ENCODE results near the gene PSME4.

PSME4 gene

DNA sequence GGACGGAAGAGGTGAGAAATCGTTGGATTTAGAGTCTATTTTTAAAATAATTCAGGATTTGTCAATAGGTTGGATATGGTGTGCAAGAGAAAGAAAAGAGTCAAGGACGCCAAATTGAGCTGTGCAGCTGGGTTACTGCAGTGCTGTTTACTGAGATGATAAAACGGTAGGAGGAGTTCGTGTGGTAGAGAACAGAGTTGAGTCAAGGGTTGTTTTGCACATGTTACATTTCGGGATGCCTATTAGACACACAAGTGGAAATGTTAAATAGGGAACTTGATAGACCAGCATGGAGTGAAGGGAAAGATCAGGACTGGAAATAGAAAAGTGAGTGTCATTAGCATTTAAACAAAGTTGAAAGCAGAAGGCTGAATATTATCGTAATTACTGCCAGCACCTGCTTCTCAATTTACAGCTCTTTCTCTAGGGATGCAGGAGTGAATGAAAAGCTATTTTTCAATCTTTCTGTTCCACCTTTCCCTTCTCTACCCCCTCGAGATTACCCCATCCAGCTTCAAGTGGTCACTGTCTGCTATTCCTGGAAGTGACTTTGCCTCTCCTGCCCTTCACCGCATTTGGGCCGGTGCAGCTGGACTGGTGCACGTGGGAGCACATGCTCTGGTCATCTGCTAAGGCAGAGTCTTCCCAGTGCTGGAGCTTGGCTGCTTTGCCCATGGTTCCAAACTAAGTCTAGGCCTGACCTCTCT lies 141.4 kb downstream of the PSME4 start:
- peak; percentile 31 for DNase-seq

DNA sequence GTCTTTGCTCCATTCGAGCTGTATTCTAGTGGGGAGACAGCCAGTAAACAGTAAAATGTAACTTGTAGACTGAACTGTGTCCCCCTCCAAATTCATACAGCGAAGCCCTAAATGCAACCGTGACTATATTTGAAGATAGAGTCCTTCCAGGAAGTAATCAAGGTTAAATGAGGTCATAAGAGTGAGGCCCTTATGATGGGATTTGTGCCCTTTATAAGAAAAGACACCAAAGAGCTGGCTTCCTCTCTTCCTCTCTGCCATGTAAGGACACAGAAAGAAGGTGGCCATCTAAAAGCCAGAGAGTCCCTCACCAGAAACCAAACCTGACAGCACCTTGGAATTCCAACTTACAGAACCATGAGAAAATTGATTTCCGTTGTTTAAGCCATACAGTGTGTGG lies 142.5 kb downstream of the PSME4 start:
- no peak for DNase-seq

DNA sequence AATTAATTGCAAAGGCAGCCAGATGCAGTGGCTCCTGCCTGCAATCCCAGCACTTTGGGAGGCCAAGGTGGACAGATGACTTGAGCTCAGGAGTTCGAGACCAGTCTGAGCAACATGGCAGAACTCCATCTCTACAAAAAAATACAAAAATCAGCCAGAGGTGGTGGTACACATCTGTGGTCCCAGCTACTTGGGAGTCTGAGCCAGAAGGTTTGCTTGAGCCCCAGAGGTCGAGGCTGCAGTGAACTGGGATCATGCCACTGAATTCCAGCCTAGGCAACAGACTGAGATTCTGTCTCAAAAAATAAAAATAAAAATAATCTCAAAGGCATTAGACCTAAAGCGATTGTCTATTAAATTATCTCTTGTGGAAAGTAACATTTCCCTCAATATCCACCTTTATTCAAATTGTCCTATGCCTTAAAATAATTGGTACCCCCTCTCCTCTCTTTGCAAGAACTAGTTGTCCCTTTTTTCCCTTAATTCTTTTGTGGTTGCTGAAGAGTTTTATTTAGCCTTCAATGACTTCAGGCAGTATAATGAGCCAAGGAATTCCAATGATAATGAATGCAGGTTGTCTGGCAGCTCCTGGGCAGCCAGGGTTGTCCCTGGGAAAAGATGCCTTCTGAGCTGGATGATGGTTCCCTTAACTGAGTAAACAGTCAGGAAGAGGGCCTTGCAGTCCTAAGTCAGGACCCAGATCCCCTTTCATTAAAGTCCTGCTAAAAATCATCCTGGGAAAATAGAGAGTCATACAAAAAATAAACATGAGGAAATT lies 143.2 kb downstream of the PSME4 start:
- DNase-seq, result no peak

DNA sequence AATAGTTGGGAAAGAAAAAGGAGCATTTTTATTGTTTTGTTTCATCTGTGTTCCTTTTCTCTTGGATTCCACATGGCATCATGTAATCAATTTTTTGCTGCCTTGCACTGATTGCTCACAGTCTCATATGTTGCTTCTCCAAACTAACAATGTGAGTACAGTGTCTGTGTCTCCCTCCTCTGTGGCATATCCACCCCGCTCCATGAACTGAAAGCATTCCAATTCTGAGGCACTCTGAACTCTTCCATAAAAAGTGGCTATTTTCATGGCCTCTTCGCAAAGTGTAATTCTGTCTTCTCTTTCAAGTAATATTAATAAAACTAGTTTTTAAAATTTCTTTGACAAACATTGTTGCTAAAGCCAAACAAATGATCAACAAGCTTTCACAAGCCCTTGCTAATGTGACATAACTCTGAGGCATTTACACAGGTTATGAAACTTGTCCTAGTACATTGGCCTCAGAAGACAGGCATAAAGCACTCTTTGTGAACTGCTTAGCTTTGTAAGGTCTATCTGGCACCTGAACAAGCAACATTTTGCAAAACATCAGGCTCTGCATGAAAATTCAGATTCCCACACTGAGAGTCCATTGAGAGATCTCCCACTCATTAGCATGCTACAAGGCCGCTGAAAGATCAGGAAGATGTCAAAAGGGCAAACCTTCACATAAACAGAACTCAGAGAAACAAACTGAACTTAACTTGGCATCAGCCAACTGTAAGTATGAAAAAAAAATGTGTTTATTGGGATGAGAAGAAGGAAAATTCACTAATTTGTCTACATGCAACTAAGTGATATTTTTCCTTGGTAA lies 144.0 kb downstream of the PSME4 start:
- DNase-seq, result no peak

DNA sequence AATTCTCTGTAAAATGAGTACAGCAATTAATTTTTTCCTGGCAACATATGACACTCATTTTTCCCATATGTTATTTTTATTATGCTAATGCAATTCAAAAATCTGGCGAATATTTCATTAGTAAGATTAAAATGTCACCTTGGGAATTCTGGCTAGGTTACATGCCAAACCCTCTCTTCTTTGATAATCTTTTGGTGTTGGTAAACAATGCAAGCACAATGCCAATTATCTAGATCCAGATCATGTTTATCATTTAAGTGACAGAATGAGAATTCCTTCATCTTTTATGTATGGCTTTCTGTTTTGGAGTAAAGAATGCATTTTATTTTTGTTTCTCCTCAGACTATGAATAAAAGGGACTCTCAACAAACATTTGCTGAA lies 144.8 kb downstream of the PSME4 start:
- no peak for DNase-seq

DNA sequence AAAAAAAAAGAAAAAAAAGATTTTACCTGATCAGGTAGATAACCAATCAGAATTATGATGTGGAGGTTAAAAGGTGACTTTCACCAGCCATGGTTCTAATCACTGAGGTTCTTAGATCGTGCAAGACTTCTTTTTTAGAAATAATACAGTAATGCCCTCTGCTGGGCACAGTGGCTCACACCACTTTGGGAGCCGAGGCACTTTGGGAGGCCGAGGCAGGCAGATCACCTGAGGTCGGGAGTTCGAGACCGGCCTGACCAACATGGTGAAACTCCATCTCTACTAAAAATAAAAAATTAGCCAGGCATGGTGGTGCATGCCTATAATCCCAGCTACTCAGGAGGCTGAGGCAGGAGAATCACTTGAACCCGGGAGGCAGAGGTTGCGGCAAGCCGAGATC lies 147.2 kb downstream of the PSME4 start:
- DNase-seq, result peak; percentile 9

DNA sequence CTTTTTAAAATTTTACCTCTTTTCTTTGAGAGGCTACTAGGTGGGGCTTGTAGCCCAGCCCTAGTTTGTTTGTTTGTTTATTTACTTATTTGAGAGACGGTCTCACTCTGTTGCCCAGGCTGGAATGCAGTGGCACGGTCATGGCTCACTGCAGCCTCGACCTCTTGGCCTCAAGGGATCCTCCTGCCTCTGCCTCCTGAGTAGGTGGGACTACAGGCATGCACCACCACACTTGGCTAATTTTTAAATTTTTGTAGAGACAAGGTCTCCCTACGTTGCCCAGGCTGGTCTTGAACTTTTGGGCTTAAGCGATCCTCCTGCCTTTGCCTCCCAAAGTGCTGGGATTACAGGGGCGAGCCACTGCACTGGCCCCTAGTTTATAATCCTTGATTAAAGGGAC lies 149.0 kb downstream of the PSME4 start:
- DNase-seq, result no peak

DNA sequence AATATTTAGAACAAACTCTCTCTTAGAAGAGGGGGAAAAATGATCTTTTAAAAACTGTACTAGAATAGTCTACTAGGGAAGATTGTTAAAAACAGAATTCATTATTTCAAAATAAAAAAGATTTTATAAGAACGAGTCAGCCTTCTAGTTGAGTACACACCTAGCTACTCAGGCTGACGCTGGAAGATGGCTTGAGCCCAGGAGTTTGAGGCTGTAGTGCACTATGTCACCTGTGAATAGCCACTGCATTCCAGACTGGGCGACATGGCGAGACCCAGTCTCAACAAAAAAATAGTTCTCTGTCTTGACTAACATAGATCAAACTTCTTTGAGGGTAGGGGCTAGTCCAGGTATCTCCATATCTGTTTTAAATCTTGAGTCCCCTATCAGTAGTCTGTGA lies 150.1 kb downstream of the PSME4 start:
- DNase-seq, result no peak

DNA sequence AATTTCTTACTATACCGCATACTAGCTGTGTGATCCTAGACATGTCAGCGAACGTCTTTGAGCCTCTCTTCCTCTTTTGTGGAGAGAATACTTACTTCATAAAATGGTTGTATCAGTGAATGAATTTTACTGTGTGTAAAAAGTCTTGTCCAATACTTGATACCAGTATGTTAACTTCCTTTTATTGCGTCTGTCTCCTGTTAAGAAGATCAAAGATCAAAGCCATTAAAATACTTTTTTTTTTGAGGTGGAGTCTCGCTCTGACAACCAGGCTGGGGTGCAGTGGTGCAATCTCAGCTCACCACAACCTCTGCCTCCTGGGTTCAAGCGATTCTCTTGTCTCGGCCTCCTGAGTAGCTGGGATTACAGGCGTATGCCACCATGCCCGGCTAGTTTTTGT lies 150.7 kb downstream of the PSME4 start:
- DNase-seq, result no peak

DNA sequence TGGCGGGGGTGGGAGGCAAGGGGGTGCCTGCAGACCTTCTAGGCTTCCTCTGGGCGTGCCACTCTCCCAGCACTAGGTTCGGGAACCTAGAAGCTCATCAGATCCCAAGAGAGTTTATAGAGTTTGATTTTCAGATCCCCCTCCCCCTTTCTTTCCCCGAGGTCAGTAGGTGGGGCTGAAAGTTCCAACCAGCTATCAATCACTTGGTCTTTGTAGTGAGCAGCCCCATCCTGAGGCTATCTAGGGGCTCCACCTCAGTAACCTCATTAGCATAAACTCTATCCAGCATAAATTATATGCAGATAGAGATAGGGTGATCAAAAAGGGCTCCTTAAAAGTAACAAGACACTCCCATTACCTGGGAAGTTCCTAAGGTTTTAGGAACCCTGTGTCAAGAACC lies 151.2 kb downstream of the PSME4 start:
- DNase-seq, result no peak

DNA sequence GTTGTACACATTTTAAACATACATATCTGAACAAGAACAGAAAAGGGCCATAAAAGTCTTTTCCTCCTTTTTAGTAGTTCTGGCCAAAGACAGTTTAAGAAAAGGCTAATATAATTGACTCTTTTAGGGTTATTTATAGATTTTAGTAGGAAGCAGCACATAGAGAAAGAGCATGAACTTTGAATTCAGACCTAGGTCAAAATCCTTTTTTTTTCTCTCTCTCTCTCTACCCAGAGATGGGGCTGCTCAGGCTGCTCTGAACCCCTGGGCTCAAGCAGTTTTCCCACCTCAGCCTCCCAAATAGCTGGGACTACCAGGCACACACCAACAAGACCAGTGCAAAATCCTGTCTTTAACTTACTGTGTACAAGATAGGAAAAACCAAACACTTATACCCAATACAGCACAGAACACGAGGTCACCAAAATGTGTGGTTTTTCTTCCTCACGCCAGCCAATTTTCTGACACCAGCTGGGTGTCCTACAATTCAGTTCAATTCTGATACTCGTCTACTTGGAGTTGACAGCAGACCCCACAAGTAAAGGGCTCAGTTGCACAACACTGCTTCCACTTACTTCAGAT lies 151.8 kb downstream of the PSME4 start:
- DNase-seq, result no peak

All from NCI-H69 (cell line).